ENCODE measurements around the gene CCDC57.

CCDC57 gene

DNA sequence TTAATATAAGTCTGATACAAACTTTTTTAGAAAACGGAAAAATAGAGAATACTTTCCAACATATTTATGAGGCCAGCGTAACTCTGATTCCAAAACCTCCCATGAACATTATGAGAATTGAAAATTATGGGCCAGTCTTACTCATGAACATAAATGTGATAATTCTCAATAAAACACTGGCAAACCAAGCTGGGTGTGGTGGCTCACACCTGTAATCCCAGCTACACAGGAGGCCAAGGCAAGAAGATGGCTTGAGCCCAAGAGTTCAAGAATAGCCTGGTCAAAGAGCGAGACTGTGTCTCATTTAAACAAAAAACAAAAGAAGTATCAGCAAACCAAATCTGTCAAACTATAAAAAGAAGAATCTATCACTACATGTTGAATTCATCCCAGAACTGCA is 47.8 kb downstream of the CCDC57 start:
- Histone ChIP-seq H3K18ac (ENCODE audit: low read depth in 1 of 2, low read length in 2 of 2) (no peak overlapping the region), H2BK120ac (ENCODE audit: low read depth, low read length) (no peak overlapping the region), H3K9ac (ENCODE audit: low read length) (no peak overlapping the region), H2BK5ac (ENCODE audit: low read depth, low read length, poor library complexity, severe bottlenecking) (no peak overlapping the region), H3K23ac (ENCODE audit: low read length in 2 of 2) (no peak overlapping the region), H3K36me3 (ENCODE audit: control insufficient read depth in 1 of 2, insufficient read depth in 2 of 2, low read depth in 1 of 2, low read length in 2 of 2) (peaks cover 29 to 33% of the 10 kb centered on the region in 2 experiments), H3K4me3 (ENCODE audit: insufficient read depth in 1 of 2, low read depth in 1 of 2, low read length in 2 of 2) (no peak overlapping the region), H2BK15ac (ENCODE audit: low read depth, poor library complexity, severe bottlenecking) (no peak overlapping the region), H3K4me2 (ENCODE audit: low read length, poor library complexity, severe bottlenecking) (no peak overlapping the region), H3K14ac (ENCODE audit: low read length in 2 of 2) (no peak overlapping the region), H4K8ac (ENCODE audit: low read length) (no peak overlapping the region), H3K4ac (ENCODE audit: low read depth in 1 of 2, low read length in 2 of 2) (no peak overlapping the region), H3K27ac (ENCODE audit: low read length, poor library complexity, severe bottlenecking) (no peak overlapping the region), H2AK5ac (ENCODE audit: low read length, severe bottlenecking) (no peak overlapping the region), H3K27me3 (ENCODE audit: control insufficient read depth in 1 of 2, insufficient read depth in 1 of 2, low read length in 2 of 2) (no peaks in the 10 kb centered on the region), H4K91ac (ENCODE audit: low read length) (no peak overlapping the region), H3K9me3 (ENCODE audit: control insufficient read depth, low read length) (no peaks in the 10 kb centered on the region), H3K4me1 (ENCODE audit: control insufficient read depth, insufficient read depth, low read depth, low read length) (peaks cover 2% of the 10 kb centered on the region), H3K79me1 (replicated peaks; ENCODE audit: low read length, poor library complexity, severe bottlenecking) (peaks cover 2% of the 10 kb centered on the region), H2BK12ac (ENCODE audit: low read length in 2 of 2) (no peak overlapping the region), H2AFZ (ENCODE audit: low read depth, low read length) (no peak overlapping the region)
- DNase-seq, result no peak
- WGBS, result 97% methylated on average over 2 of the region's 3 CpGs

GRCh38 chr17:82161216-82161615 is 51.4 kb downstream of the CCDC57 start:
- Histone ChIP-seq H3K27me3 (ENCODE audit: control insufficient read depth in 1 of 2, insufficient read depth in 1 of 2, low read length in 2 of 2) (no peaks in the 10 kb centered on the region), H3K14ac (ENCODE audit: low read length in 2 of 2) (no peak overlapping the region), H2BK12ac (ENCODE audit: low read length in 2 of 2) (no peak overlapping the region), H3K18ac (ENCODE audit: low read depth in 1 of 2, low read length in 2 of 2) (no peak overlapping the region), H2BK15ac (ENCODE audit: low read depth, poor library complexity, severe bottlenecking) (no peak overlapping the region), H3K4me3 (ENCODE audit: insufficient read depth in 1 of 2, low read depth in 1 of 2, low read length in 2 of 2) (no peak overlapping the region), H3K4me2 (ENCODE audit: low read length, poor library complexity, severe bottlenecking) (no peak overlapping the region), H3K4me1 (ENCODE audit: control insufficient read depth, insufficient read depth, low read depth, low read length) (peaks cover 2% of the 10 kb centered on the region), H2BK120ac (ENCODE audit: low read depth, low read length) (no peak overlapping the region), H3K23ac (ENCODE audit: low read length in 2 of 2) (no peak overlapping the region), H4K8ac (ENCODE audit: low read length) (no peak overlapping the region), H3K36me3 (ENCODE audit: control insufficient read depth in 1 of 2, insufficient read depth in 2 of 2, low read depth in 1 of 2, low read length in 2 of 2) (peaks cover 43 to 55% of the 10 kb centered on the region in 2 experiments), H2AFZ (ENCODE audit: low read depth, low read length) (no peak overlapping the region), H3K27ac (ENCODE audit: low read length, poor library complexity, severe bottlenecking) (no peak overlapping the region), H3K4ac (ENCODE audit: low read depth in 1 of 2, low read length in 2 of 2) (no peak overlapping the region), H2BK5ac (ENCODE audit: low read depth, low read length, poor library complexity, severe bottlenecking) (no peak overlapping the region), H3K79me1 (replicated peaks; ENCODE audit: low read length, poor library complexity, severe bottlenecking) (peaks cover 2% of the 10 kb centered on the region), H4K91ac (ENCODE audit: low read length) (no peak overlapping the region), H3K9me3 (ENCODE audit: control insufficient read depth, low read length) (no peaks in the 10 kb centered on the region), H3K9ac (ENCODE audit: low read length) (no peak overlapping the region), H2AK5ac (ENCODE audit: low read length, severe bottlenecking) (no peak overlapping the region)
- no peak for DNase-seq
- WGBS, result 95% methylated on average over 8 of the region's 8 CpGs

- H3K36me3 ChIP-seq (ENCODE audit: control insufficient read depth in 1 of 2, insufficient read depth in 2 of 2, low read depth in 1 of 2, low read length in 2 of 2), result peaks cover 43 to 58% of the 10 kb centered on the region in 2 experiments
- H3K4me2 ChIP-seq (ENCODE audit: low read length, poor library complexity, severe bottlenecking), result no peak overlapping the region
- no peaks in the 10 kb centered on the region for H3K9me3 ChIP-seq (ENCODE audit: control insufficient read depth, low read length)
- H2AFZ ChIP-seq (ENCODE audit: low read depth, low read length), result no peak overlapping the region
- H3K4me3 ChIP-seq (ENCODE audit: insufficient read depth in 1 of 2, low read depth in 1 of 2, low read length in 2 of 2), result no peak overlapping the region
- no peak overlapping the region for H3K23ac ChIP-seq (ENCODE audit: low read length in 2 of 2)
- H3K14ac ChIP-seq (ENCODE audit: low read length in 2 of 2), result no peak overlapping the region
- no peak overlapping the region for H2BK15ac ChIP-seq (ENCODE audit: low read depth, poor library complexity, severe bottlenecking)
- no peak overlapping the region for H3K18ac ChIP-seq (ENCODE audit: low read depth in 1 of 2, low read length in 2 of 2)
- H2AK5ac ChIP-seq (ENCODE audit: low read length, severe bottlenecking), result no peak overlapping the region
- WGBS, result 84% methylated on average over 5 of the region's 5 CpGs
- no peak overlapping the region for H3K9ac ChIP-seq (ENCODE audit: low read length)
- H3K79me1 ChIP-seq (replicated peaks; ENCODE audit: low read length, poor library complexity, severe bottlenecking), result no peaks in the 10 kb centered on the region
- H2BK5ac ChIP-seq (ENCODE audit: low read depth, low read length, poor library complexity, severe bottlenecking), result no peak overlapping the region
- DNase-seq, result peak; percentile 46
- H3K27me3 ChIP-seq (ENCODE audit: control insufficient read depth in 1 of 2, insufficient read depth in 1 of 2, low read length in 2 of 2), result no peaks in the 10 kb centered on the region
- no peak overlapping the region for H3K4ac ChIP-seq (ENCODE audit: low read depth in 1 of 2, low read length in 2 of 2)
- H2BK12ac ChIP-seq (ENCODE audit: low read length in 2 of 2), result no peak overlapping the region
- no peak overlapping the region for H2BK120ac ChIP-seq (ENCODE audit: low read depth, low read length)
- H4K91ac ChIP-seq (ENCODE audit: low read length), result no peak overlapping the region
- H3K27ac ChIP-seq (ENCODE audit: low read length, poor library complexity, severe bottlenecking), result no peak overlapping the region
- peaks cover 2% of the 10 kb centered on the region for H3K4me1 ChIP-seq (ENCODE audit: control insufficient read depth, insufficient read depth, low read depth, low read length)
- no peak overlapping the region for H4K8ac ChIP-seq (ENCODE audit: low read length)
Observed at GRCh38 chr17:82160075-82160474, 52.6 kb downstream of the CCDC57 start.

DNA sequence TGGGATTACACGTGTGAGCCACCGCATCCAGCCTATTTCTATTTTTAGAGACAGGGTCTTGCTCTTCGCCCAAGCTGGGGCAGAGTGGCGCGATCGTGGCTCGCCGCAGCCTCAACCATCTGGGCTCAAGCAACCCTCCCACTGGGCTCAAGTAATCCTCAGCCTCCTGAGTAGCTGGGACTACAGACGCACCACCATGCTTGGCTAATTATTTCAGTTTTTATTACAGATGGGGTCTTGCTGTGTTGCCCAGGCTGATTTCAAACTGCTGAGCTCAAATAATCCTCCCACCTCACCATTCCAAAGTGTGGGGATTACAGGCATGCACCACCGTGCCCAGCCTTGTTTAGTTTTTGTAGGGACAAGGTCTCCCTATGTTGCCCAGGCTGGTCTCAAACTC is 53.8 kb downstream of the CCDC57 start:
- no peak overlapping the region for H3K4ac ChIP-seq (ENCODE audit: low read depth in 1 of 2, low read length in 2 of 2)
- no peak overlapping the region for H4K91ac ChIP-seq (ENCODE audit: low read length)
- H2BK15ac ChIP-seq (ENCODE audit: low read depth, poor library complexity, severe bottlenecking), result no peak overlapping the region
- no peak for DNase-seq
- H2BK120ac ChIP-seq (ENCODE audit: low read depth, low read length), result no peak overlapping the region
- H2BK12ac ChIP-seq (ENCODE audit: low read length in 2 of 2), result no peak overlapping the region
- H3K36me3 ChIP-seq (ENCODE audit: control insufficient read depth in 1 of 2, insufficient read depth in 2 of 2, low read depth in 1 of 2, low read length in 2 of 2), result peaks cover 53 to 71% of the 10 kb centered on the region in 2 experiments
- no peak overlapping the region for H3K18ac ChIP-seq (ENCODE audit: low read depth in 1 of 2, low read length in 2 of 2)
- H3K79me1 ChIP-seq (replicated peaks; ENCODE audit: low read length, poor library complexity, severe bottlenecking), result no peaks in the 10 kb centered on the region
- H4K8ac ChIP-seq (ENCODE audit: low read length), result no peak overlapping the region
- peaks cover 2% of the 10 kb centered on the region for H3K4me1 ChIP-seq (ENCODE audit: control insufficient read depth, insufficient read depth, low read depth, low read length)
- no peak overlapping the region for H3K27ac ChIP-seq (ENCODE audit: low read length, poor library complexity, severe bottlenecking)
- no peaks in the 10 kb centered on the region for H3K9me3 ChIP-seq (ENCODE audit: control insufficient read depth, low read length)
- 96% methylated on average over 10 of the region's 10 CpGs for WGBS
- no peak overlapping the region for H3K14ac ChIP-seq (ENCODE audit: low read length in 2 of 2)
- peak overlapping the region; percentile 19 for H2AFZ ChIP-seq (ENCODE audit: low read depth, low read length)
- no peak overlapping the region for H3K9ac ChIP-seq (ENCODE audit: low read length)
- no peak overlapping the region for H2BK5ac ChIP-seq (ENCODE audit: low read depth, low read length, poor library complexity, severe bottlenecking)
- H2AK5ac ChIP-seq (ENCODE audit: low read length, severe bottlenecking), result no peak overlapping the region
- no peak overlapping the region for H3K4me2 ChIP-seq (ENCODE audit: low read length, poor library complexity, severe bottlenecking)
- no peak overlapping the region for H3K4me3 ChIP-seq (ENCODE audit: insufficient read depth in 1 of 2, low read depth in 1 of 2, low read length in 2 of 2)
- no peak overlapping the region for H3K23ac ChIP-seq (ENCODE audit: low read length in 2 of 2)
- no peaks in the 10 kb centered on the region for H3K27me3 ChIP-seq (ENCODE audit: control insufficient read depth in 1 of 2, insufficient read depth in 1 of 2, low read length in 2 of 2)
